ENCODE data around the gene PADI6.

The PADI6 gene

GRCh38 chr1:17434016-17434415 is 62.0 kb downstream of the PADI6 start:
- DNase-seq (ENCODE audit: low read depth in 2 of 2): no peak

- no peak for DNase-seq (ENCODE audit: low read depth in 2 of 2)
Observed at GRCh38 chr1:17434601-17435000, 62.6 kb downstream of the PADI6 start.

GRCh38 chr1:17436380-17437174 is 64.6 kb downstream of the PADI6 start:
- no peak for DNase-seq (ENCODE audit: low read depth in 2 of 2)

GRCh38 chr1:17437260-17437579 is 65.2 kb downstream of the PADI6 start:
- no peak for DNase-seq (ENCODE audit: low read depth in 2 of 2)

- peak; percentile 45 to 48 for DNase-seq (ENCODE audit: low read depth in 2 of 2)
Observed at GRCh38 chr1:17437580-17438317, 65.8 kb downstream of the PADI6 start.

- DNase-seq (ENCODE audit: low read depth in 2 of 2): peak; percentile 59 to 72
Observed at GRCh38 chr1:17438318-17439249, 66.6 kb downstream of the PADI6 start.

GRCh38 chr1:17439250-17440073 is 67.5 kb downstream of the PADI6 start, which contains the start of gene RCC2:
Gene RCC2, minus strand, starts transcription at chr1:17439677. Its CDS starts 1,163 bp downstream, at chr1:17438514.
- peak; percentile 54 to 65 for DNase-seq (ENCODE audit: low read depth in 2 of 2)

GRCh38 chr1:17440074-17440826 is 68.3 kb downstream of the PADI6 start:
- no peak for DNase-seq (ENCODE audit: low read depth in 2 of 2)

- no peak for DNase-seq (ENCODE audit: low read depth in 2 of 2)
Observed at GRCh38 chr1:17440827-17441168, 68.8 kb downstream of the PADI6 start.

- no peak for DNase-seq (ENCODE audit: low read depth in 2 of 2)
Observed at GRCh38 chr1:17441265-17441992, 69.4 kb downstream of the PADI6 start.

- DNase-seq (ENCODE audit: low read depth in 2 of 2): no peak
Observed at GRCh38 chr1:17441993-17442357, 70.0 kb downstream of the PADI6 start.

- no peak for DNase-seq (ENCODE audit: low read depth in 2 of 2)
Observed at GRCh38 chr1:17442841-17443240, 70.8 kb downstream of the PADI6 start.

- DNase-seq (ENCODE audit: low read depth in 2 of 2): no peak
Observed at GRCh38 chr1:17447501-17447992, 75.6 kb downstream of the PADI6 start.
